ENCODE data around the gene ZNF280C.
"Not testable (repeated sequence)": the region's sequence is repeated elsewhere in the genome, so short reads cannot be mapped to it uniquely, and the experiment has no call there.

Gene ZNF280C

GRCh38 chrX:130268449-130269170, at the start of gene ZNF280C:
Gene ZNF280C (minus strand): TSS chrX:130268899. CDS start chrX:130260449, 8,450 bp downstream.
- peak; percentile 97 for DNase-seq

DNA sequence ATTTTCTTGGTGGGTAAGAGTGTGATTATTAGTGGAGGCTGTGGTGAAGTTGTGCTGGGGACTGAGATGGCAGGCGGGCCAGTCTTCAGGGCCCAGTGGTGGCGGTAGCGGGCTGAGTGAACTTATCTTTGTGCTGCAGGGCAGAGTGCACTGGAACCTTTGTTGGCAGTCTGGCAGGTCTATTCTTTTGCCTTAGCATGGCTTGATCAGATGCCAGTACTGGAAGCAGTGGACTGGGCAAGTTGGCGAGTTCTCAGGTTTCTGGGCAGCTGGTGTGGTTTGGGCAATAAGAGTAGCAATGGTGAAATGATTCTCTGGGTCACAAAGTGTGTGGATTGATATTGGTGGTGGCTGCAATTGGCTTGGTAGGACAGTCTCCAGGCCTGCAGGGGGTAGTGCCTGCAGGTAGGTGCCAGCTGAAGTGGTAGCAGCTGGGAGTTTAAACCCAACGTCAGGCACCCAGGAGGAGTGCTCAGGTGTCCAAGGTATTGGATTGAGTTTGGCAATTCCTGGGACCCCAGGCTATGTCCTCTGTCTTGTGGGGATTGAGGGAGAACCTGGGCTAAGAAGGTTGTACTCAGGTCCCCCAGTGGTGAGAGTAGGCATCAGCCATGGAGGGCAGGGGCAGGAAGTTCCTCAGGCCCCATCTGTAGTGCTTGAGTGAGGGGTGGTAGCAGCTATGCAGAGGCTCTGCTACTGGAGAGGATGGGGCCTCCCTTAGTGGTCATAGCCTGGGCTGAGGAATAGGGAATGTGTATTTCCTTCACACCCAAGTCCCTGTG, 36.1 kb upstream of the ZNF280C start:
- no peak for DNase-seq

GRCh38 chrX:130301977-130302376, 33.3 kb upstream of the ZNF280C start:
- no peak for DNase-seq

DNA sequence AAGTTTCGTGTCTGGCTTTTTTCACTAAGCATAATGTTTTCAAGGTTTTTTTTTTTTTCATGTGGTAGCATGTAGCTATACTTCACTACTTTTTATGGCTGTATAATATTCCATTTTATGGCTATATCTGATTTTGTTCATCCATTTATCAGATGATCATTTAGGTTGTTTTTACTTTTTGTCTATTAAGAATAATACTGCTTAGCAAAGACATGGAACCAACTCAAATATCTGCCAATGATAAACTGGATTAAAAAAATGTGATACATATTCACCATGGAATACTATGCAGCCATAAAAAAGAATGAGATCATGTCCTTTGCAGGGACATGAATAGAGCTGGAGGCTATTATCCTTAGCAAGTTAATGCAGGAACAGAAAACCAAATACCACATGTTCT, 32.7 kb upstream of the ZNF280C start:
- DNase-seq, result no peak

- no peak for DNase-seq
These were observed 31.2 kb upstream of the ZNF280C start for GRCh38 chrX:130300010-130300282.

DNA sequence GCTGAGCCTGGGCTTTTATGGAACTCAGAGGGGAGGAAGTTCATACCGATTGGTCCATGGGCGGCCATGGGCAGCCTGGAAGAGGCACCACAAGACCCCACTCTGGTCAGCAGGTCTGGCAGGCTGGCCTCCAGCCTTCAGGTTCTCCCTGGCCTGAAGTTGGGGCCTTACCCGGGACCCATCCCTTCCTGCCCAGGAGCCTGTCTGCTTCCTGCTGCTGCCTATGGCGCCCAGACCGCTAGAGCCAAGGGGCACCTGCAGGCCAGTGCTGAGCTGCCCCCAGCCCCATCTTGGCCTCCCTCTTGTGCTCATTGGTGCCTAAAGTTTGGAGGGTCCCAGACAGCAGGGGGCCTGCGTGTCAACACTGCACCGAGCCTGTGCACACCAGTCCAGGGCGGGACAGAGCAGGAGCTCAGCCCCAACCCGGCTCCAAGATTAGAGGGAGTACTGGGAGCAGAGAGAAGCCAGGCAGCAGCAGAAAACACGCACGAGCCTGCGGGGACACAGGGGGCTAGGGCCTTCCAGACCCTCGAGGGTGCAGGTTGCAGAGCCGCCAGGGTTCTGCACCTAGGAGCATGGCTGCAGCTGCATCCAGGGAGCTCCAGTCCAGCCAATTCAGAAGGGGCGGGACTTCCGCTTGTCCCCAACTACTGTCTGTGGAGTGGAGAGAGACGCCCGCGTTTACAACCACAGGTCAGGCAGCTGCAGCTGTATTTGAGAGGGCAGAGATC, 30.7 kb upstream of the ZNF280C start:
- DNase-seq, result peak; percentile 81

DNA sequence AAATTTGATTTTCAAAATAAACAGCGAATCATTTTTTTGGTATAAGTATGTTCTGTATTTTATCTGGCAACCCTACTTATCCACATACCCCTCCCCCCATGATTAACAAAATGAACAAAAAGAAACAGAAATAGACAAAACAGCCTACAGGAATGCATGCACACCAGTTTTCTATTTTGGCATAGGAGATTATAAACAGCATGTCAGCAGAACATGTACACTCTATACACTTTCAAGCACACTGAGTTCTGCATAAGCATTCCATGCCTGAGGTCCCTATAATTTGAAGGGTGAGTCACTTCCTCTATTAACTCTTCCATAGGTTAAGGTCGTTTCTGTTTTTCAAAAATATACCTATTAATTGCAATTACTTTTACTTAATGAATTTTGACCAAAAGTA, 28.0 kb upstream of the ZNF280C start:
- no peak for DNase-seq

GRCh38 chrX:130296297-130296678, 27.6 kb upstream of the ZNF280C start:
- no peak for DNase-seq

DNA sequence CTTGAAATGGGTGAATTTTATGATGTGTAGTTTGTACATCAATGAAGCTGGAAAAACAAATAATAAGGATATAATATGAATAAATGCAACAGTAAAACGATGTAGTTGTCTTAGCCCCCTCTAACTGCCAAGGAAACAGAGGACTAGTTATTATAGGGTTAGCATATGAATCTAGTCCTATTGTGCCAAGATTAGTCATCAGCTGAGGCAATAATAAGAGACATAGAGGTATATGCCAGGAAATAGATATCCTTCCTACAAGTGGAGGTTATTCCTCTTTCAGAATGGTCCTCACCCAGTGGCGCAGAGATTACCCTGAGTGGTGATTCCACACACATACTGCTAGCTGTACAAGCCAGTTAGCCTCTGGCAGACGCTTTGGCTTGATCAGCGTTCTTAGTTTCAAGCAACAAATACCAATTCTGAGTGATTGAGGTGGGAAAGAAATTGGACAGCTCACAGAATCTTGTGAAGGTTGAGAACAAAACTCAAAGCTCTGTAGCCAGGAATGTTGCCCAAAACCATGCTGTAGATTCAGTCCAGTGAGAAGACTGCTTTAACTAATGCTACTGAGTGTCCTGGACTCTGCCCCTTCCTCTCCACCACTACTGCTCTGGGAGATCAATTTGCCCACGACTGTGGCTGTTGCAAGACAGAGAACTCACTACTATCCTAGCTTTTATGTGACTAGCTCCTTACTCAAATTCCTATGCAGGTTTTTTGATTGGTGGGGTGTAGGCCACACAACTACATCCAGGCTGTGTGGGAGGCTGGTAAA, 27.0 kb upstream of the ZNF280C start:
- no peak for DNase-seq

- DNase-seq, result no peak
These were observed 18.5 kb upstream of the ZNF280C start for GRCh38 chrX:130287071-130287770.

DNA sequence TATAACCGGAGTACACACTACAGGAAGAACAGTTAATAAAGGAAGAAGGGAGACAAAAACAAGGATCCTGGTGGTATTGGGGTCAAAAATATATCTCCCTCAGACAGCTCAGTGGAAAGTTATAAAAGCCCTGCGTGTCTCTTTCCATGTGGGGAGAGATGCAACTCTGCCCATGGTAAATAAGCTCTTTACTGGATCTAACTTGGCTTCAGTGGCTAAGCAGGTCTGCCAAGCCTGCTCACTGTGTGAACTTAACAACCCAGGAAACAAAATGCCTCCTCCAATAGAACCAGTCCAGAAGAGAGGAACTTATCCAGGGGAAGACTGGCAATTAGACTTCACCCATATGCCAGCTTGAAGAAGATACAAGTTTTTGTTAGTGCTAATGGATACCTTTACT, 17.0 kb upstream of the ZNF280C start:
- no peak for DNase-seq

GRCh38 chrX:130285069-130285620, 16.4 kb upstream of the ZNF280C start:
- no peak for DNase-seq

DNA sequence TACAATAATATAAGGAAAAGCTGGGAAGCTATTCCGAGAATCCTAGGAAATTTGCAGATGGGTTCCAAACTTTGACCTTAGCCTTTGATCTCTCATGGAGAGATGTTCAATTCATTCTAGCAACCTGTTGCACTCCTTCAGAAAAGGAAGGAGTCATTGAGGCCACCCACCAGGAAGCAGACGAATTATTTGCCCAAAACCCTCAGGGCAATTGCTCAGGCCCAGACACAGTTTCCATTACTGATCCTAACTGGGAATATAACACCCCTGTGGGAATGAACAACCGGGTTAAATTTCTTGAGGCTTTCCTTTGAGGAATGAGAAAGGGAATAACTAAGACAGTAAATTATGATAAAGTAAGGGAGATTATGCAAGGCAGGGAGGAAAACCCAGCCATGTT, 13.5 kb upstream of the ZNF280C start:
- DNase-seq, result no peak

DNA sequence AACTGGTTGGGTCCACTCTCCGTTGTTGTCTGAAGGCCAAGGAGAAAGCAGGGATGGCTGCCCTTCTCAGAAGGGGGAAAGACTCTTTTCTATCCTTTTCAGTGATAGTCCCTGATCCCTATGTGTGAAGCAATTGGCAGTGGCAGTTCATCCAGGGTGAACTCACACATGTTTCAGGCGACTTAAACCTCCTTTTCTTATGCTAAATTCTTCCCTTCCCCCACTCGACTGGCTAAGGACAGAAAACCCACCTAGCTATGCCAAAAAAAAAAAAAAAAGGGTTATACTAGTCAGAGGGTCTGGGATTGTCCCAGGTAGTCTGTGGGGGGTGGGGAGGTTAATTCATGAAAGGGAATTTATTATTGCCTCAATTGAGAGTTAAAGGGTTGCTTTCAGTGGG, 12.2 kb upstream of the ZNF280C start:
- DNase-seq, result no peak

GRCh38 chrX:130272253-130272652, 3.6 kb upstream of the ZNF280C start:
- not testable (repeated sequence) for DNase-seq

DNA sequence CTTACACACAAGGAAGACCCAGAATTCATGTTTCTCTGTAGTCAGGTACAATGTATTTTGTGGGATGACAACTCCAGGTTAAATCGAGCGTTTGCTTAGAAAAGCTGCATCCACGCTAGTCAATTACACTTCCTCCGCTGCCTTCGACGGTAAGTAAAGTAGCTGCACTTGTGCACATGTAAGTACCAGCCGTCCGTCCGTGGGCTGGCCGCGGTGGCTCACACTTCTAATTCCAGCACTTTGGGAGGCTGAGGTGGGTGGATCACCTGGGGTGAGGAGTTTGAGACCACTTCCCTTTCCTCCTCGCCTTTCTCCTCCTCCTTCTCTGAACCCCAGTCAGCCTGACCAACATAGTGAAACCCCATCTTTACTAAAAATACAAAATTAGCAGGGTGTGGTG, 692 bp upstream of the ZNF280C start:
- DNase-seq, result not testable (repeated sequence)

- no peak for DNase-seq
These were observed 697 bp downstream of the ZNF280C start for GRCh38 chrX:130267956-130268448.

GRCh38 chrX:130264573-130264972, 4.1 kb downstream of the ZNF280C start:
- no peak for DNase-seq

DNA sequence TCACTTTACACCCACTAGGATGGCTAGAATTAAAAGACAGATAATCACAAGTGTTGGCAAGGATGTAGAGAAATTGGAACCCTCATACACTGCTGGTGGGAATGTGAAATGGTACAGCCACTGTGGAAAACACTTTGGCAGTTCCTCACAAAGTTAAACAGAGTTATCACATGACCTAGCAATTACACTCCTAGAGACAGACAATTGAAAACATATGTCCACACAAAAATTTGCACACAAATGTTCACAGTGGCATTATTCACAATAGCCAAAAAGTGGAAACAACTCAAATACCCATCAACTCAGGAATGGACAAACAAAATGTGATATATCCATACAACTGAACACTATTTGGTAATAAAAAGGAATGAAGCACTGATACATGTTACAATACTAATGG, 5.7 kb downstream of the ZNF280C start:
- DNase-seq, result no peak

DNA sequence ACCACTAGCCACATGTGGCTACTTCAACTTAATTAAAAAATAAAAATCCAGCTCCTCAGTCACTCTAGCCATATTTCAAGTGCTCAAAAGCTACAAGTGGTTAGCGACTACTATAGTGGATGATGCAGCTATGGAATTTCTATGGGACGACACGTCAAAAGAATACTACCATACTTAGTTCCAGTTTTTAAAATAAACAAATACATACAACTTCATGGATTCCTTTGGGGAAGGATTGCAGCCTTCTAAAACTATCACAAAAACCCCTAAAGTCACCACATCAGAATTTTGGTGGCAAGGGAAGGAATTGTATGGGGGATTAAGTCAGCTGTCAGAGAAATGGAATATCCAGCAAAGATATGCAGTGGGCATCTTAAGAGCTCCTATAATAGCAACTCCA, 6.5 kb downstream of the ZNF280C start:
- DNase-seq, result no peak

DNA sequence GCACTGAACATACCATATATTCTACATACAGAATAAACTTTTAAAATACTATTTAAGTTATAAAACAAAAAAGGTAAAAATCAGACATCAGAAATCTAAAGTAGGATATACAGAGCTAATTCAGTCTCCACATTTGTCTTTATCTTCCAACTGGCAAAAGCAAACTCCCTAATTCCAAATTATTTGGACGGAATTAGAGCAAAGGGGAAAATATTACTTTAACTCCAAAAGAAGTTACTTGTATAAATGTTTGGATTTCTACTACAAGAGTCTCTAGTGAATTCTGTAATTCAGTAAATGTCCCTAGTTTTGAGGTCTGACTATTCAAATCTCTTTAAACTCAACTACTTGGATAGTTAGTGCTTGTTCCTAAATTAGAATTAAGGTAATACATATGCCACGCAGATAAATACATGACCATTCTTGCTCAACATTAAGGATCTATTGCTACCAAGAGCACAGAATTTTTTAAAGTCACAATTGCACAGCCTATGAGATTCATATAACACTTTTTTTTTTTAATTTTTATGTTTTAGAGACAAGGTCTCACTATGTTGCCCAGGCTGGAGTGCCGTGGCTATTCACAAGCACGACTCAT, 7.3 kb downstream of the ZNF280C start:
- no peak for DNase-seq

GRCh38 chrX:130260316-130260715, 8.4 kb downstream of the ZNF280C start:
- DNase-seq, result no peak
